Hepatocyte (in vitro differentiated cells): ENCODE measurements around the gene HMX3. TPM values are rescaled to one million over a fixed set of nuclear protein-coding genes. Genes with fewer than 3 reads are reported as not detected.

Source experiments
- DNase-seq: peaks from one replicate; pipeline ENCODE4 v3.0.0-alpha.2; 2016; ENCODE audit warnings: low spot score
- H2AFZ ChIP-seq: fragments of 200-600 bp; sonication (generic); 2 replicates; pipeline ENCODE4 v1.6.0; 2016; ENCODE audit warnings: antibody characterized with exemption, mild to moderate bottlenecking
- H3K27ac ChIP-seq: fragments of 200-600 bp; sonication (generic); 2 replicates; pipeline ENCODE4 v1.5.1; 2016; ENCODE audit warnings: mild to moderate bottlenecking
- H3K27me3 ChIP-seq: fragments of 200-600 bp; sonication (generic); 2 replicates; pipeline ENCODE4 v1.6.1; 2016
- H3K36me3 ChIP-seq: fragments of 200-600 bp; sonication (generic); replicated peaks from 2 replicates; pipeline ENCODE4 v1.5.1; 2016; ENCODE audit warnings: low read depth; ENCODE audit not compliant: insufficient read depth
- H3K4me1 ChIP-seq: fragments of 200-600 bp; sonication (generic); 2 replicates; pipeline ENCODE4 v1.5.1; 2016; ENCODE audit warnings: mild to moderate bottlenecking, moderate library complexity; ENCODE audit not compliant: insufficient read depth
- H3K4me2 ChIP-seq: fragments of 200-600 bp; sonication (generic); 2 replicates; pipeline ENCODE4 v1.6.0; 2016
- H3K4me3 ChIP-seq: fragments of 200-600 bp; sonication (generic); 2 replicates; pipeline ENCODE4 v1.5.1; 2016; ENCODE audit warnings: mild to moderate bottlenecking
- H3K79me2 ChIP-seq: fragments of 200-600 bp; sonication (generic); 2 replicates; pipeline ENCODE4 v1.6.0; 2017; ENCODE audit warnings: mild to moderate bottlenecking
- H3K9me2 ChIP-seq: fragments of 200-600 bp; sonication (generic); replicated peaks from 2 replicates; pipeline ENCODE4 v1.6.0; 2017; ENCODE audit warnings: mild to moderate bottlenecking; ENCODE audit not compliant: insufficient read depth
- H3K9me3 ChIP-seq: fragments of 200-600 bp; sonication (generic); 2 replicates; pipeline ENCODE4 v1.5.1; 2016; ENCODE audit warnings: low read depth, mild to moderate bottlenecking
- H4K20me1 ChIP-seq: fragments of 200-600 bp; sonication (generic); 2 replicates; pipeline ENCODE4 v1.6.0; 2016; ENCODE audit warnings: mild to moderate bottlenecking; ENCODE audit not compliant: insufficient read depth, poor library complexity, severe bottlenecking
- CTCF ChIP-seq: fragments of 200-600 bp; sonication (generic); IDR thresholded peaks from 2 replicates; pipeline ENCODE4 v1.5.1; 2016; ENCODE audit warnings: antibody characterized with exemption, mild to moderate bottlenecking; ENCODE audit not compliant: poor library complexity
- EZH2 ChIP-seq: fragments of 200-600 bp; sonication (generic); IDR thresholded peaks from 2 replicates; pipeline ENCODE4 v1.6.1; 2016; ENCODE audit warnings: antibody characterized with exemption, mild to moderate bottlenecking, borderline replicate concordance
- EZH2phosphoT487 ChIP-seq: fragments of 200-600 bp; sonication (generic); IDR thresholded peaks from one replicate; pipeline ENCODE4 v1.6.1; 2018; ENCODE audit warnings: antibody characterized with exemption, mild to moderate bottlenecking, low read depth, moderate library complexity; ENCODE audit not compliant: unreplicated experiment, severe bottlenecking
- WGBS: methylation state at CpG from one replicate; pipeline ENCODE4 v1.1.6; 2016; ENCODE audit warnings: low lambda C conversion rate; ENCODE audit errors: missing lambda C conversion rate; 5-methylcytosine and 5-hydroxymethylcytosine counted together
- polyA plus RNA-seq: library from polyadenylated mRNA; unstranded; fragments of >200 nt; fragmentation: Nextera tagmentation; extraction: Ambion mirVana; gene quantifications from 2 replicates; pipeline ENCODE4 v1.2.1, GENCODE V29; 2016
- total RNA-seq: library from RNA; depleted of rRNA; stranded (reverse); fragments of >200 nt; gene quantifications from 2 replicates; pipeline ENCODE4 v1.2.3, GENCODE V29; 2014

Gene HMX3
- total and polyA plus RNA-seq, 2 experiments from 2014 or later: not detected

DNA sequence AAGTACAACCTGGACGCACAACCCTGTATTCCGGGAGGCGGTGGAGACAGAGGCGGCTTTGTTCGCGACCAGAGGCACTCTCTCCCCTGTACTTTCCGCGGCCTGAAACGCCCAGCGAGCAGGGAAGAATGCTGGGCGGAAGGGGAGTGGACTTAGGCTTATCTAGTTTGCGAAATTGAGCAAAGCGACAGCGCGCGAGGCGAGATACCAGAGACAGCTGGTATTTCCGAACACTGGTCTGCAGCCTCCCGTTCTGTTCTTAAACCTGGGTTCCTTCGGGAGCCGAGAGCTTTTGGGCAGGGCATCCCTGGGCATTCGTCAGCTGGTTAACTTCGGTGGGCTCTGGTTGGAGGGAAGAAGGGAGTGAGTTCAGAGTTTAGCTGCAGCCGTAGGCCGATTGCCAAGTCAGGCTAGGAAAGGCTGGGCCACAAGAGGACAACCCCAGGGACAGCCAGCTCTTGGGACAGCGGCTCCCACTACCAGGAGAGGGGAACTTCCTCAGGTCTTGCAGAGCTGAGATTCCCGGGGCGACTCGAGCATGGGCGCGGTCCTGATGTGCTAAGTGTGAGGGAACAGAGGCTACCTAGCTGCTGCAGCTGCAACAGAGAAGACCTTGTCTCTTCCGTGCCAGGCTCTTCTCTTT is 3.9 kb downstream of the HMX3 start:
- Histone ChIP-seq H4K20me1 (no peaks in the 10 kb centered on the region), H3K36me3 (no peaks in the 10 kb centered on the region), H3K9me2 (no peaks in the 10 kb centered on the region), H3K27me3 (peaks cover 98% of the 10 kb centered on the region), H3K27ac (no peak overlapping the region), H2AFZ (no peak overlapping the region), H3K79me2 (no peaks in the 10 kb centered on the region), H3K4me1 (peaks cover 16% of the 10 kb centered on the region), H3K4me2 (peak overlapping the region; percentile 51), H3K4me3 (no peak overlapping the region), H3K9me3 (no peaks in the 10 kb centered on the region)
- WGBS: under 1% methylated on average over 32 of the region's 32 CpGs
- TF ChIP-seq EZH2phosphoT487 (peak; percentile 89), CTCF (no peak), EZH2 (peak; percentile 50)
- DNase-seq: peak; percentile 74

GRCh38 chr10:123140164-123140982 is 4.6 kb downstream of the HMX3 start:
- DNase-seq: no peak
- Histone ChIP-seq H3K4me2 (peak overlapping the region; percentile 51), H3K27ac (no peak overlapping the region), H3K79me2 (no peaks in the 10 kb centered on the region), H2AFZ (no peak overlapping the region), H3K36me3 (no peaks in the 10 kb centered on the region), H4K20me1 (no peaks in the 10 kb centered on the region), H3K27me3 (peaks cover 98% of the 10 kb centered on the region), H3K4me1 (peaks cover 16% of the 10 kb centered on the region), H3K9me3 (no peaks in the 10 kb centered on the region), H3K9me2 (no peaks in the 10 kb centered on the region), H3K4me3 (no peak overlapping the region)
- WGBS: 3% methylated on average over 43 of the region's 43 CpGs
- TF ChIP-seq EZH2phosphoT487 (no peak), EZH2 (peak; percentile 83), CTCF (peak; percentile 13)

- no peaks in the 10 kb centered on the region for H4K20me1 ChIP-seq
- no peaks in the 10 kb centered on the region for H3K9me3 ChIP-seq
- H3K4me1 ChIP-seq: peaks cover 16% of the 10 kb centered on the region
- TF ChIP-seq CTCF: no peak
- no peak for TF ChIP-seq EZH2phosphoT487
- no peak for TF ChIP-seq EZH2
- no peak for DNase-seq
- H3K4me2 ChIP-seq: no peak overlapping the region
- no peak overlapping the region for H3K27ac ChIP-seq
- no peaks in the 10 kb centered on the region for H3K9me2 ChIP-seq
- H3K4me3 ChIP-seq: no peak overlapping the region
- H3K27me3 ChIP-seq: peaks cover 98% of the 10 kb centered on the region
- no peaks in the 10 kb centered on the region for H3K36me3 ChIP-seq
- no peak overlapping the region for H2AFZ ChIP-seq
- no peaks in the 10 kb centered on the region for H3K79me2 ChIP-seq
- WGBS: 9% methylated on average over 6 of the region's 6 CpGs
Observed at GRCh38 chr10:123140983-123141390, 5.2 kb downstream of the HMX3 start.
